Measurements from ENCODE around the gene ARHGAP10. TPM values are rescaled to one million over a fixed set of nuclear protein-coding genes. Genes with fewer than 3 reads are reported as not detected.

The ARHGAP10 gene
- total RNA-seq, 4 donors from 2014 or later: 26.5 to 117 (median 29.7) TPM

DNA sequence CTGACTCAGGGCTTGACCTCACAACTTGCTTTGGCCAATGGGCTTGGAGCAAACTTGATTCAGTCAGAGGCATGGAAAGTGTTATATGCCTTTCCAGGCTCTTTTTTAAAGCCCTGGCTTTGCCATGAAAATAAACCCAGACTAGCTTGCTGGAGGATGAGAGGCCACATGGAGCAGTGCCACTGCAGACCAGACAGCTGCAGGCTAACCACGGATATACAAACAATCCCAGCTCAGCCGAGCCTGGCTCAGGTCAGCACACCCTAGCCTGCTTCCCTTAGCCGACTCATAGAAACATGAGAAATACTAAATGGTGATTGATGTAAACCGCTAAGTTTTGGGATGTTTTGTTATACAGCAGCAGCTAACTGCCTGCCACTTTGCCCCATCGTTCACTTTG is 345.1 kb downstream of the ARHGAP10 start:
- TF ChIP-seq, protein P1, sequence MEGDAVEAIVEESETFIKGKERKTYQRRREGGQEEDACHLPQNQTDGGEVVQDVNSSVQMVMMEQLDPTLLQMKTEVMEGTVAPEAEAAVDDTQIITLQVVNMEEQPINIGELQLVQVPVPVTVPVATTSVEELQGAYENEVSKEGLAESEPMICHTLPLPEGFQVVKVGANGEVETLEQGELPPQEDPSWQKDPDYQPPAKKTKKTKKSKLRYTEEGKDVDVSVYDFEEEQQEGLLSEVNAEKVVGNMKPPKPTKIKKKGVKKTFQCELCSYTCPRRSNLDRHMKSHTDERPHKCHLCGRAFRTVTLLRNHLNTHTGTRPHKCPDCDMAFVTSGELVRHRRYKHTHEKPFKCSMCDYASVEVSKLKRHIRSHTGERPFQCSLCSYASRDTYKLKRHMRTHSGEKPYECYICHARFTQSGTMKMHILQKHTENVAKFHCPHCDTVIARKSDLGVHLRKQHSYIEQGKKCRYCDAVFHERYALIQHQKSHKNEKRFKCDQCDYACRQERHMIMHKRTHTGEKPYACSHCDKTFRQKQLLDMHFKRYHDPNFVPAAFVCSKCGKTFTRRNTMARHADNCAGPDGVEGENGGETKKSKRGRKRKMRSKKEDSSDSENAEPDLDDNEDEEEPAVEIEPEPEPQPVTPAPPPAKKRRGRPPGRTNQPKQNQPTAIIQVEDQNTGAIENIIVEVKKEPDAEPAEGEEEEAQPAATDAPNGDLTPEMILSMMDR (IDR thresholded peaks at IDR 0.05): no peak
- TF ChIP-seq POLR2A (IDR thresholded peaks at IDR 0.05): no peak
- 85 to 88% methylated on average over 4 of the region's 5 CpGs for WGBS, 2 donors
- Histone ChIP-seq H3K4me1 (no peaks in the 10 kb centered on the region), H3K36me3 (peaks cover 0 to 97% (median 0%) of the 10 kb centered on the region in 3 donors), H3K9me3 (peaks cover 0 to 18% (median 11%) of the 10 kb centered on the region in 3 donors), H3K4me3 (no peak overlapping the region), H3K27me3 (no peaks in the 10 kb centered on the region), H3K27ac (no peak overlapping the region)
- intact Hi-C loops (cut with DNase I): no loop called here
- no peak for DNase-seq

DNA sequence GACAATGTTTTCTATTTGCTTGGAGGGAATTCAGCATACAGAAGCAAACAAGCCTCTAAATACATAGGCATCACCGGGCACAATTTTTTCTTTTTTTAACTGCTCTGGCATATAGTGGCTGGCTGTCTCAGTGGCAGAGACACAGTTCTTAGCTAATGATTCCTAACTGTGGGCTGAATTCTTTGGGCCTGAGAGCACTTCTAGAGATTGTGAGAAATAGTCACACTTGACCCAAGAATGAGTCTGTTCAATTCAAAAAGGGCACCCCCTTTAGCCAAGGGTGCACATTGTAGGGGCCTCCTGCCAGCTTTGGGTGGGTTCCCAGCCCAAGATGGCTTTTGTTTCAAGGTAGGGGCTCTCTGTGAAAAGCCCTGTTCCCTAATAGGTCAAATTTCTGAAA is 345.7 kb downstream of the ARHGAP10 start:
- Histone ChIP-seq H3K36me3 (peaks cover 0 to 97% (median 0%) of the 10 kb centered on the region in 3 donors), H3K27me3 (no peaks in the 10 kb centered on the region), H3K9me3 (peaks cover 0 to 18% (median 11%) of the 10 kb centered on the region in 3 donors), H3K4me3 (no peak overlapping the region), H3K27ac (no peak overlapping the region), H3K4me1 (no peaks in the 10 kb centered on the region)
- no peak for DNase-seq
- WGBS, 2 donors: 91 to 95% methylated on average over 1 of the region's 1 CpG
- intact Hi-C loops (cut with DNase I): no loop called here
- TF ChIP-seq, protein P1 (IDR thresholded peaks at IDR 0.05): no peak
- TF ChIP-seq POLR2A (IDR thresholded peaks at IDR 0.05): no peak

DNA sequence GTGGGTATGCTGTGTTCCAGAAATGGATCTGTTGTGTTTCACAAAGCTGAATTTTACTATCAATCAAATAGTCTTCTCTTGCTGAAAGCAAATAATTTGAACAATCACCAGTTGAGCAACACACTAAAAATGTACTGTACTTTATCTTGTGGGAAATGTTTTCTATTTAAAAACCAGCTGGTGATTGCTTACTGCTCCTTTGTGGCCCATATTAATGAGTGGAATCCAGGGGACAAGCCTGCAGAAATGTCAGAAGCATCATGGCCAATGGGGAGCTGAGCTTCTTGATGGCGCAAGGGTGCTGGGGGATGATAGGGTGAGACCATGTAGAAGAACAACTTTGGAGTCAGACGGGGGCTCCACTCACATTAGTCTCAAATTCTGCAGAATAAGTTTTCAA is 346.2 kb downstream of the ARHGAP10 start:
- no peak overlapping the region for H3K27ac ChIP-seq
- no peaks in the 10 kb centered on the region for H3K27me3 ChIP-seq
- 77 to 94% methylated on average over 2 of the region's 2 CpGs for WGBS, 2 donors
- peaks cover 0 to 97% (median 0%) of the 10 kb centered on the region in 3 donors for H3K36me3 ChIP-seq
- H3K4me3 ChIP-seq: no peak overlapping the region
- intact Hi-C loops (cut with DNase I): no loop called here
- no peaks in the 10 kb centered on the region for H3K4me1 ChIP-seq
- TF ChIP-seq, protein P1 (IDR thresholded peaks at IDR 0.05): no peak
- no peak for TF ChIP-seq POLR2A (IDR thresholded peaks at IDR 0.05)
- H3K9me3 ChIP-seq: peaks cover 0 to 18% (median 11%) of the 10 kb centered on the region in 3 donors
- no peak for DNase-seq

DNA sequence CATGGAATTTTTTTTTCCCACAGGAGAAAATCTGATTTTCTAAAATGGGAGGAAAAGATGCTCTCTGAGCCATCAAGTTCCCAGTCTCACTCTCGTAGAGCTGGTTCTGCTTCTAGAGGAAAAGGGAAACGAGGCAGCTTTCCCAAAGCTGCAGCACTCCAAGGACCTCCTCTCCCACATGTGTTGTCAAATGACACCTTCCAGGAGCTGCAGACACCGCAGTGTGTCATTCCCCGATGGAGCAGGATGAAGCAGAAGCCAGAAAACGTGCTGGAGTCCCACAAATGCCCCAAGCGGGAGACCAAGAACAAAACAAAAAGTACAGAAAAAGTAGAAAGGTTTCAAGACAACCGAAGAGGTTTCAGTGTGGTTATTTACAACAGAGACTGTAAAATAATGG is 348.1 kb downstream of the ARHGAP10 start:
- Histone ChIP-seq H3K27ac (no peak overlapping the region), H3K36me3 (peaks cover 0 to 82% (median 0%) of the 10 kb centered on the region in 3 donors), H3K9me3 (peaks cover 0 to 5% (median 2%) of the 10 kb centered on the region in 3 donors), H3K4me3 (no peak overlapping the region), H3K27me3 (no peaks in the 10 kb centered on the region), H3K4me1 (no peaks in the 10 kb centered on the region)
- no peak for TF ChIP-seq POLR2A (IDR thresholded peaks at IDR 0.05)
- TF ChIP-seq, protein P1 (IDR thresholded peaks at IDR 0.05): no peak
- no peak for DNase-seq
- intact Hi-C loops (cut with DNase I): no loop called here
- WGBS, 2 donors: 89 to 94% methylated on average over 7 of the region's 7 CpGs

DNA sequence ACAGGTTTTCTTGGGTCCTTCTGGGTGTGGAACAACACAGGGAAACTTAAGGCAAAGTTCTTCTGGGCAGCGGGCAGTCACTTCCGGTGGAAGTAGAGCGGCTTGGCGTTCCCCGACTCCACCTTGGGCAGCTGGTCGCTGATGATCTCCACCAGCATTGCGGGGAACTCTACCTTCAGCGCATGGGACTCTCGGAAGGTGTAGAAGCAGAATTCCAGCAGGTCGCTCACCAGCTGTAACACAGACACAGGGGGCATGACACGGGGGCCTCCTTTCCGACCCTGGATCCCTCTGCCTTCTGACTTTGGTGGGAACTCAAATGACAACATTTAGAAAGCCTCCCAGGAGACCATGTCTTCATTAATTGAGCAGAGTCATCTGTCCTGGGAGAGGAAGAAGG is 349.4 kb downstream of the ARHGAP10 start:
- intact Hi-C loops (cut with DNase I): no loop called here
- Histone ChIP-seq H3K4me1 (no peaks in the 10 kb centered on the region), H3K4me3 (no peak overlapping the region), H3K9me3 (no peaks in the 10 kb centered on the region), H3K27ac (no peak overlapping the region), H3K36me3 (peaks cover 0 to 69% (median 0%) of the 10 kb centered on the region in 3 donors), H3K27me3 (no peaks in the 10 kb centered on the region)
- no peak for DNase-seq
- TF ChIP-seq POLR2A (IDR thresholded peaks at IDR 0.05): no peak
- TF ChIP-seq, protein P1 (IDR thresholded peaks at IDR 0.05): no peak
- 92 to 95% methylated on average over 11 to 12 of the region's 12 CpGs for WGBS, 2 donors

Data from esophagus squamous epithelium (tissue), 5 donors.